CD4-positive, alpha-beta T cell (primary cell): Measurements from ENCODE around the gene SMAD6. TPM values are rescaled to one million over a fixed set of nuclear protein-coding genes. Genes with fewer than 3 reads are reported as not detected.

Experiments
- ATAC-seq: fragments of 200-7000 bp; cut with Tn5 transposase; one replicate; pipeline ENCODE4 v1.10.0; 2022; ENCODE audit warnings: mild to moderate bottlenecking; ENCODE audit not compliant: poor library complexity
- CTCF ChIA-PET: fragments of 350-600 bp; sonication (Branson Sonifier 250); formaldehyde crosslinking; loops from one replicate; lab custom pipeline; 2021; ENCODE audit warnings: antibody characterized with exemption, inconsistent platforms; lab: Charles Lee
- POLR2A ChIA-PET: fragments of 350-600 bp; sonication (Branson Sonifier 250); formaldehyde crosslinking; loops from one replicate; lab custom pipeline; 2021; ENCODE audit warnings: antibody characterized with exemption, inconsistent platforms; lab: Charles Lee
- DNase-seq, 14 experiments: peaks; one replicate each; pipeline ENCODE4 v3.0.0-alpha.2; 2013 to 2020; ENCODE audit warnings: mixed read lengths in 2 of 14
- H3K27ac ChIP-seq, 2 donors: one replicate each; pipeline versions ENCODE4 v1.5.1 to v1.7.0; 2013; ENCODE audit warnings: low read length in 2 of 2, low read depth in 1 of 2, mild to moderate bottlenecking in 1 of 2
- H3K27me3 ChIP-seq, 2 experiments: 1 replicate in 1 of 2; 2 replicates in 1 of 2; pipeline versions ENCODE4 v1.6.1 to v1.7.0; 2013; ENCODE audit warnings: low read length in 2 of 2, control low read depth in 1 of 2, mild to moderate bottlenecking in 1 of 2, moderate library complexity in 1 of 2; ENCODE audit not compliant: insufficient read depth in 2 of 2, control insufficient read depth in 1 of 2
- H3K36me3 ChIP-seq: one replicate; pipeline ENCODE4 v1.6.1; 2013; ENCODE audit warnings: low read length, control low read depth; ENCODE audit not compliant: insufficient read depth
- H3K4me1 ChIP-seq: one replicate; pipeline ENCODE4 v1.6.1; 2013; ENCODE audit warnings: low read length, control low read depth; ENCODE audit not compliant: insufficient read depth
- H3K4me3 ChIP-seq: one replicate; pipeline ENCODE4 v1.5.1; 2013; ENCODE audit warnings: mild to moderate bottlenecking, low read length, moderate library complexity
- H3K9me3 ChIP-seq, 2 experiments: 1 replicate in 1 of 2; 2 replicates in 1 of 2; pipeline versions ENCODE4 v1.6.1 to v1.7.0; 2013; ENCODE audit warnings: low read length in 2 of 2, mild to moderate bottlenecking in 2 of 2, control low read depth in 1 of 2, moderate library complexity in 1 of 2; ENCODE audit not compliant: control insufficient read depth in 1 of 2, insufficient read depth in 1 of 2
- H3K27ac Mint-ChIP-seq: one replicate; pipeline ENCODE4 v1.8.0; 2020; ENCODE audit warnings: mixed read lengths
- H3K27me3 Mint-ChIP-seq: one replicate; pipeline ENCODE4 v1.8.0; 2021; ENCODE audit warnings: mixed read lengths
- H3K36me3 Mint-ChIP-seq: one replicate; pipeline ENCODE4 v1.8.0; 2021; ENCODE audit warnings: low read depth, mixed read lengths
- H3K4me1 Mint-ChIP-seq: one replicate; pipeline ENCODE4 v1.8.0; 2021; ENCODE audit warnings: low read depth, mixed read lengths
- H3K4me3 Mint-ChIP-seq: one replicate; pipeline ENCODE4 v1.8.0; 2020; ENCODE audit warnings: mild to moderate bottlenecking, mixed read lengths
- H3K9me3 Mint-ChIP-seq: one replicate; pipeline ENCODE4 v1.8.0; 2020; ENCODE audit warnings: mixed read lengths
- CTCF ChIP-seq: fragments of 200-600 bp; IDR thresholded peaks from one replicate; pipeline ENCODE4 v1.8.0; 2022; ENCODE audit warnings: antibody characterized with exemption, mild to moderate bottlenecking
- intact Hi-C, 2 experiments: fragments of 100-400 bp; cut with DNase I in 1 of 2; cut with micrococcal nuclease in 1 of 2; formaldehyde crosslinking; loops; one replicate each; pipeline versions ENCODE4 v1.15.1 to v1.9.0; 2023 to 2025; cut with DNase I, micrococcal nuclease
- total RNA-seq, 174 experiments: library from RNA in 2 of 174; stranded (reverse) in 2 of 174; gene quantifications; one replicate each; pipeline ENCODE4 v1.2.3 and lab custom pipeline; 2021 to 2026

The SMAD6 gene
- total RNA-seq, 2 experiments from 2014 or later = 0.59 to 0.69 TPM

- H3K27ac ChIP-seq = no peak overlapping the region
- H3K36me3 Mint-ChIP-seq = no peaks in the 10 kb centered on the region
- POLR2A ChIA-PET = no interaction called here
- no peak overlapping the region for H3K27ac Mint-ChIP-seq
- H3K4me3 Mint-ChIP-seq = no peak overlapping the region
- DNase-seq (no peak), ATAC-seq (no peak)
- TF ChIP-seq CTCF = no peak
- no peak overlapping the region for H3K4me3 ChIP-seq
- H3K36me3 ChIP-seq = no peaks in the 10 kb centered on the region
- H3K27me3 Mint-ChIP-seq = no peaks in the 10 kb centered on the region
- no peaks in the 10 kb centered on the region for H3K4me1 ChIP-seq
- H3K9me3 Mint-ChIP-seq = no peaks in the 10 kb centered on the region
- no peaks in the 10 kb centered on the region for H3K4me1 Mint-ChIP-seq
- intact Hi-C loops = no loop called here
- CTCF ChIA-PET = no interaction called here
- H3K9me3 ChIP-seq = no peaks in the 10 kb centered on the region
- no peaks in the 10 kb centered on the region for H3K27me3 ChIP-seq
Measured at GRCh38 chr15:66778314-66778665, 76.3 kb downstream of the SMAD6 start.

- H3K27me3 ChIP-seq = no peaks in the 10 kb centered on the region
- POLR2A ChIA-PET = no interaction called here
- H3K4me3 ChIP-seq = no peak overlapping the region
- TF ChIP-seq CTCF = no peak
- Mint-ChIP-seq H3K4me1 (no peaks in the 10 kb centered on the region), H3K4me3 (no peak overlapping the region), H3K36me3 (no peaks in the 10 kb centered on the region), H3K27me3 (no peaks in the 10 kb centered on the region), H3K27ac (no peak overlapping the region), H3K9me3 (no peaks in the 10 kb centered on the region)
- ATAC-seq = no peak
- no peak overlapping the region for H3K27ac ChIP-seq
- H3K36me3 ChIP-seq = no peaks in the 10 kb centered on the region
- no peaks in the 10 kb centered on the region for H3K4me1 ChIP-seq
- H3K9me3 ChIP-seq = no peaks in the 10 kb centered on the region
- CTCF ChIA-PET = no interaction called here
- intact Hi-C loops = no loop called here
- DNase-seq = no peak
Measured at GRCh38 chr15:66778716-66779115, 76.7 kb downstream of the SMAD6 start.

GRCh38 chr15:66779331-66780009 lies 77.4 kb downstream of the SMAD6 start:
- H3K36me3 ChIP-seq = no peaks in the 10 kb centered on the region
- CTCF ChIA-PET = no interaction called here
- no peak overlapping the region for H3K27ac ChIP-seq
- no peaks in the 10 kb centered on the region for H3K4me1 ChIP-seq
- ATAC-seq = no peak
- H3K4me3 Mint-ChIP-seq = no peak overlapping the region
- intact Hi-C loops = no loop called here
- H3K27me3 Mint-ChIP-seq = no peaks in the 10 kb centered on the region
- no peaks in the 10 kb centered on the region for H3K4me1 Mint-ChIP-seq
- no peak for DNase-seq
- no peak for TF ChIP-seq CTCF
- H3K9me3 Mint-ChIP-seq = no peaks in the 10 kb centered on the region
- POLR2A ChIA-PET = no interaction called here
- no peak overlapping the region for H3K27ac Mint-ChIP-seq
- H3K9me3 ChIP-seq = no peaks in the 10 kb centered on the region
- H3K27me3 ChIP-seq = no peaks in the 10 kb centered on the region
- H3K36me3 Mint-ChIP-seq = no peaks in the 10 kb centered on the region
- H3K4me3 ChIP-seq = no peak overlapping the region
